Measurements from ENCODE around the gene AMOTL1. TPM values are rescaled to one million over a fixed set of nuclear protein-coding genes. Genes with fewer than 3 reads are reported as not detected.

AMOTL1 gene
- total RNA-seq, 4 donors from 2014 or later = 34.1 to 51.2 (median 41.0) TPM

- no peaks in the 10 kb centered on the region for H3K4me1 ChIP-seq
- no peak for DNase-seq
- intact Hi-C loops (cut with DNase I) = no loop called here
- no peaks in the 10 kb centered on the region for H3K36me3 ChIP-seq
- H3K27ac ChIP-seq = no peak overlapping the region
- no peaks in the 10 kb centered on the region for H3K9me3 ChIP-seq
- WGBS, 2 donors = 94 to 99% methylated on average over 2 of the region's 2 CpGs
- no peaks in the 10 kb centered on the region for H3K27me3 ChIP-seq
- H3K4me3 ChIP-seq (replicated peaks in 1 of 3) = no peak overlapping the region
- TF ChIP-seq POLR2A (IDR thresholded peaks at IDR 0.05) = no peak
- TF ChIP-seq, protein P1, sequence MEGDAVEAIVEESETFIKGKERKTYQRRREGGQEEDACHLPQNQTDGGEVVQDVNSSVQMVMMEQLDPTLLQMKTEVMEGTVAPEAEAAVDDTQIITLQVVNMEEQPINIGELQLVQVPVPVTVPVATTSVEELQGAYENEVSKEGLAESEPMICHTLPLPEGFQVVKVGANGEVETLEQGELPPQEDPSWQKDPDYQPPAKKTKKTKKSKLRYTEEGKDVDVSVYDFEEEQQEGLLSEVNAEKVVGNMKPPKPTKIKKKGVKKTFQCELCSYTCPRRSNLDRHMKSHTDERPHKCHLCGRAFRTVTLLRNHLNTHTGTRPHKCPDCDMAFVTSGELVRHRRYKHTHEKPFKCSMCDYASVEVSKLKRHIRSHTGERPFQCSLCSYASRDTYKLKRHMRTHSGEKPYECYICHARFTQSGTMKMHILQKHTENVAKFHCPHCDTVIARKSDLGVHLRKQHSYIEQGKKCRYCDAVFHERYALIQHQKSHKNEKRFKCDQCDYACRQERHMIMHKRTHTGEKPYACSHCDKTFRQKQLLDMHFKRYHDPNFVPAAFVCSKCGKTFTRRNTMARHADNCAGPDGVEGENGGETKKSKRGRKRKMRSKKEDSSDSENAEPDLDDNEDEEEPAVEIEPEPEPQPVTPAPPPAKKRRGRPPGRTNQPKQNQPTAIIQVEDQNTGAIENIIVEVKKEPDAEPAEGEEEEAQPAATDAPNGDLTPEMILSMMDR (IDR thresholded peaks at IDR 0.05) = no peak
Observed at GRCh38 chr11:94759522-94759921, 8.6 kb upstream of the AMOTL1 start.

- Histone ChIP-seq H3K9me3 (no peaks in the 10 kb centered on the region), H3K27ac (no peak overlapping the region), H3K4me1 (no peaks in the 10 kb centered on the region), H3K27me3 (no peaks in the 10 kb centered on the region), H3K36me3 (no peaks in the 10 kb centered on the region), H3K4me3 (replicated peaks in 1 of 3) (no peak overlapping the region)
- no peak for DNase-seq
- intact Hi-C loops (cut with DNase I) = no loop called here
- TF ChIP-seq, protein P1 (IDR thresholded peaks at IDR 0.05) = no peak
- no peak for TF ChIP-seq POLR2A (IDR thresholded peaks at IDR 0.05)
Observed at GRCh38 chr11:94760296-94760695, 7.9 kb upstream of the AMOTL1 start.

DNA sequence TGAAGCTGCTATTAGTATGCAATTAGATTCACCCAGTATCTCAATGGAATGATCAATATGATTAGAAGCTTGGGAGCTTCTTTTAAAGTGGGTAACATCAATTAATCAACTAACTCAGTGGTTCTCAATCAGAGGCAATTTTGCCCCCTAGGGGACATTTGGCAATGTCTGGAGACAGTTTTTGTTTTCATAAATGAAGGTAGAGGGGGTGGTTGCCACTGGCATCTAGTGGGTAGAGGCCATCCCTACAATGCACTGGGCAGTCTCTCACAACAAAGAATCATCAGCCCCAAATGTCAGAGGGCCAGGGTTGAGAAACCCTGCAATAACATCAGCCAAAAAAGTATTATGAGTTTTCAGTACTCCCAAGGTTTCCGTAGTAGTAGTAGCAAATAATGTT, 5.9 kb upstream of the AMOTL1 start:
- Histone ChIP-seq H3K27me3 (no peaks in the 10 kb centered on the region), H3K4me1 (peaks cover 0 to 2% of the 10 kb centered on the region in 2 donors), H3K4me3 (replicated peaks in 1 of 3) (no peak overlapping the region), H3K27ac (no peak overlapping the region), H3K9me3 (no peaks in the 10 kb centered on the region), H3K36me3 (no peaks in the 10 kb centered on the region)
- no peak for DNase-seq
- intact Hi-C loops (cut with DNase I) = no loop called here
- TF ChIP-seq, protein P1 (IDR thresholded peaks at IDR 0.05) = peak in 1 of 6 experiments; percentile 15
- TF ChIP-seq POLR2A (IDR thresholded peaks at IDR 0.05) = no peak
- 92 to 100% methylated on average over 1 of the region's 1 CpG for WGBS, 2 donors

- intact Hi-C loops (cut with DNase I) = no loop called here
- Histone ChIP-seq H3K4me3 (replicated peaks in 1 of 3) (no peak overlapping the region), H3K27me3 (no peaks in the 10 kb centered on the region), H3K27ac (no peak overlapping the region), H3K36me3 (no peaks in the 10 kb centered on the region), H3K9me3 (no peaks in the 10 kb centered on the region), H3K4me1 (peaks cover 0 to 6% of the 10 kb centered on the region in 2 donors)
- no peak for DNase-seq
- 94 to 97% methylated on average over 2 of the region's 2 CpGs for WGBS, 2 donors
- TF ChIP-seq, protein P1 (IDR thresholded peaks at IDR 0.05) = no peak
- TF ChIP-seq POLR2A (IDR thresholded peaks at IDR 0.05) = no peak
Observed at GRCh38 chr11:94762995-94763394, 5.2 kb upstream of the AMOTL1 start.

GRCh38 chr11:94766713-94767206, 1.4 kb upstream of the AMOTL1 start:
- 80 to 85% methylated on average over 5 of the region's 5 CpGs for WGBS, 2 donors
- peaks cover 15 to 27% of the 10 kb centered on the region in 2 donors for H3K4me1 ChIP-seq

More at GRCh38 chr11:94766713-94767206, 1.4 kb upstream of the AMOTL1 start:
- H3K27me3 ChIP-seq = no peaks in the 10 kb centered on the region
- H3K36me3 ChIP-seq = no peaks in the 10 kb centered on the region
- no peak for DNase-seq
- intact Hi-C loops (cut with DNase I) = no loop called here
- no peak overlapping the region for H3K4me3 ChIP-seq (replicated peaks in 1 of 3)
- no peak for TF ChIP-seq POLR2A (IDR thresholded peaks at IDR 0.05)
- TF ChIP-seq, protein P1 (IDR thresholded peaks at IDR 0.05) = no peak
- no peaks in the 10 kb centered on the region for H3K9me3 ChIP-seq
- H3K27ac ChIP-seq = peak overlapping the region in 1 of 3 donors; percentile 87
